Mesothelial cell of epicardium (in vitro differentiated cells): ENCODE results near the gene SLC9A3. TPM values are rescaled to one million over a fixed set of nuclear protein-coding genes. Genes with fewer than 3 reads are reported as not detected.

Experiments used
- DNase-seq, 2 experiments: peaks; one replicate each; pipeline ENCODE4 v3.0.0; 2021; ENCODE audit warnings: low spot score in 2 of 2; ENCODE audit not compliant: unreplicated experiment in 2 of 2
- H3K27ac Mint-ChIP-seq: 2 replicates; pipeline ENCODE4 v1.8.0; 2021; ENCODE audit warnings: mixed read lengths
- H3K27me3 Mint-ChIP-seq: 2 replicates; pipeline ENCODE4 v1.8.0; 2021; ENCODE audit warnings: low read depth, mixed read lengths
- H3K36me3 Mint-ChIP-seq: 2 replicates; pipeline ENCODE4 v1.8.0; 2021; ENCODE audit warnings: mixed read lengths
- H3K4me1 Mint-ChIP-seq: 2 replicates; pipeline ENCODE4 v1.8.0; 2021; ENCODE audit warnings: mixed read lengths
- H3K4me3 Mint-ChIP-seq: 2 replicates; pipeline ENCODE4 v1.8.0; 2021; ENCODE audit warnings: mild to moderate bottlenecking, moderate library complexity, mixed read lengths
- H3K9me3 Mint-ChIP-seq: 2 replicates; pipeline ENCODE4 v1.8.0; 2021; ENCODE audit warnings: mixed read lengths
- total RNA-seq: library from RNA; stranded (reverse); gene quantifications from 3 replicates; pipeline ENCODE4 v1.2.1, GENCODE V29; 2021
- TF ChIP-seq, protein P1 (sequence below): fragments of 200-600 bp; sonication (generic); IDR thresholded peaks from one replicate; pipeline ENCODE4 v1.5.0; 2021; ENCODE audit warnings: antibody characterized with exemption; ENCODE audit not compliant: unreplicated experiment

SLC9A3 gene
- total RNA-seq, 1 donor from 2014 or later = 2.3 TPM

DNA sequence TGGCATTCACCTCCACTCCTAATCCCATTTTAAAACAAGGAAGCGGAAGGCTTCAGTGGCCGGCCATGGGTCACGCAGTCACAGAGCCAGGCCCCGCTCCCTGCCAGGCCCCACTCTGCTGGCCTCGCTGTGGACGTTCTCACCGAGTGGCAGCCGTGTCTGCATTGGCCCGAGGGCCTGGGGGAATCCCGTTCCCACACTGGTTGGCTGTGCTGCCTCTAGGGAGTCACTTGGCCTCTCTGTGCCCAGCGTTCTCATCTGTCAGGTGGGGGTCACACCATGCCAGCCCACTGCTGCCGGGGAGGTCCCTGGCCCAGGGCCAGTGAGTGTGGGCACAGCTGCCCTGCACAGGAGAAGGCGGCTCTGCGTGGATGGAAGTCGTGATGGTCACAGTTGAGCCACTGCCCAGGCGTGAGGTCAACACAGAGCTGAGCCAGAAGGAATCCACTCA lies 13.4 kb upstream of the SLC9A3 start:
- DNase-seq = no peak
- H3K4me3 Mint-ChIP-seq = no peak overlapping the region
- H3K4me1 Mint-ChIP-seq = no peaks in the 10 kb centered on the region
- peaks cover 31% of the 10 kb centered on the region for H3K27me3 Mint-ChIP-seq
- no peak overlapping the region for H3K27ac Mint-ChIP-seq
- no peaks in the 10 kb centered on the region for H3K36me3 Mint-ChIP-seq
- no peaks in the 10 kb centered on the region for H3K9me3 Mint-ChIP-seq
- TF ChIP-seq, protein P1, sequence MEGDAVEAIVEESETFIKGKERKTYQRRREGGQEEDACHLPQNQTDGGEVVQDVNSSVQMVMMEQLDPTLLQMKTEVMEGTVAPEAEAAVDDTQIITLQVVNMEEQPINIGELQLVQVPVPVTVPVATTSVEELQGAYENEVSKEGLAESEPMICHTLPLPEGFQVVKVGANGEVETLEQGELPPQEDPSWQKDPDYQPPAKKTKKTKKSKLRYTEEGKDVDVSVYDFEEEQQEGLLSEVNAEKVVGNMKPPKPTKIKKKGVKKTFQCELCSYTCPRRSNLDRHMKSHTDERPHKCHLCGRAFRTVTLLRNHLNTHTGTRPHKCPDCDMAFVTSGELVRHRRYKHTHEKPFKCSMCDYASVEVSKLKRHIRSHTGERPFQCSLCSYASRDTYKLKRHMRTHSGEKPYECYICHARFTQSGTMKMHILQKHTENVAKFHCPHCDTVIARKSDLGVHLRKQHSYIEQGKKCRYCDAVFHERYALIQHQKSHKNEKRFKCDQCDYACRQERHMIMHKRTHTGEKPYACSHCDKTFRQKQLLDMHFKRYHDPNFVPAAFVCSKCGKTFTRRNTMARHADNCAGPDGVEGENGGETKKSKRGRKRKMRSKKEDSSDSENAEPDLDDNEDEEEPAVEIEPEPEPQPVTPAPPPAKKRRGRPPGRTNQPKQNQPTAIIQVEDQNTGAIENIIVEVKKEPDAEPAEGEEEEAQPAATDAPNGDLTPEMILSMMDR = no peak

DNA sequence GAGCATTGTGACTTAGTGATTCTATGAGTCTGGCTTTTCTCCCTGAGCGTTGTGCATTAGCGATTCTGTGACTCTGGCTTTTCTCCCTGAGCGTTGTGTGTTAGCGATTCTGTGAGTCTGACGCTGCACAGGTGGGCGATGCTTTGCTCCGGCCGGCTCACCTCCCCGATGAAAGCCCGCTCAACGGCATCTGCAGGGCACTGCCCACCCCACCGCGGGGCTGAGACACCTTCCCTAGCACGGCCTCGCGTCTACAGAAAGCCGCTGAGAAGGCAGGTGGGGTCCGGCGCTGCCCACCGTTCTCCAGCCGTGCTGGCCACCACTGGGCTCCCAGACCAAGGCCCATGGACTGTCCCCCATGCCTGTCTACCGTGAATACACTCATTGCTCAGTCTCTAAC lies 12.8 kb upstream of the SLC9A3 start:
- no peak for DNase-seq
- no peak overlapping the region for H3K4me3 Mint-ChIP-seq
- H3K4me1 Mint-ChIP-seq = no peaks in the 10 kb centered on the region

DNA sequence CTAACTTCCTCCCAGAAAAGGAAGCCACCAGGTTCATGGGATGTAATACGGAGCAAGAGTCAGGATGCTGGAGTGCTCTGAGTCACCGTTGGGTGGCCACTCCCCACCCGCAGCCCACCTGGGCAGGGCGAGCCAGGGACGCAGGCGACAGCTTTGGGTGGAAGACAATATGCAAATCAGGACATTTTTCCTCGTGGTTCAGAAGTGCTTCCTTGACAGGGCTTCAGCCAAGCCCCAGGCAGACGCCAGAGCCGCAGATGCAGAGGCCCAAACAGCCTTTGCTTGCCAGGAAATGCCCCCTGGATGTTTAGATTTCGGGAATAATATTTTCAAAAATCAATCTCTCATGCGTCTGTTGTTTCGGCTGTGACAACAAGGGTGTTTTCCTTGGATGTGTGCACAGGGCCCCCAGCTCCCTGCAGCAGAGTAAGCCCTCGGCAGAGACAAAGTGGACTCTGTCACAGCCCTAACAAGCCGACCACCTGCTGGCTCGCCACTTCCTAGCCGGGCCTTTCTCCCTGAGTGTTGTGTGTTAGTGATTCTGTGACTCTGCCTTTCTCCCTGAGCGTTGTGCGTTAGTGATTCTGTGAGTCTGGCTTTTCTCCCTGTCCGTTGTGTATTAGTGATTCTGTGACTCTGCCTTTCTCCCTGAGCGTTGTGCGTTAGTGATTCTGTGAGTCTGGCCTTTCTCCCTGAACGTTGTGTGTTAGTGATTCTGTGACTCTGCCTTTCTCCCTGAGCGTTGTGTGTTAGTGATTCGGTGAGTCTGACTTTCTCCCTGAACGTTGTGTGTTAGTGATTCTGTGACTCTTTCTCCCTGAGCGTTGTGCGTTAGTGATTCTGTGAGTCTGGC lies 11.8 kb upstream of the SLC9A3 start:
- TF ChIP-seq, protein P1 = no peak
- DNase-seq = no peak
- H3K27me3 Mint-ChIP-seq = peaks cover 38% of the 10 kb centered on the region
- H3K4me3 Mint-ChIP-seq = no peak overlapping the region
- H3K27ac Mint-ChIP-seq = no peak overlapping the region
- H3K4me1 Mint-ChIP-seq = no peaks in the 10 kb centered on the region
- no peaks in the 10 kb centered on the region for H3K9me3 Mint-ChIP-seq
- no peaks in the 10 kb centered on the region for H3K36me3 Mint-ChIP-seq

More for the DNA sequence above, 12.8 kb upstream of the SLC9A3 start:
- peaks cover 30% of the 10 kb centered on the region for H3K27me3 Mint-ChIP-seq
- no peaks in the 10 kb centered on the region for H3K36me3 Mint-ChIP-seq
- TF ChIP-seq, protein P1 = no peak
- no peak overlapping the region for H3K27ac Mint-ChIP-seq
- H3K9me3 Mint-ChIP-seq = no peaks in the 10 kb centered on the region

DNA sequence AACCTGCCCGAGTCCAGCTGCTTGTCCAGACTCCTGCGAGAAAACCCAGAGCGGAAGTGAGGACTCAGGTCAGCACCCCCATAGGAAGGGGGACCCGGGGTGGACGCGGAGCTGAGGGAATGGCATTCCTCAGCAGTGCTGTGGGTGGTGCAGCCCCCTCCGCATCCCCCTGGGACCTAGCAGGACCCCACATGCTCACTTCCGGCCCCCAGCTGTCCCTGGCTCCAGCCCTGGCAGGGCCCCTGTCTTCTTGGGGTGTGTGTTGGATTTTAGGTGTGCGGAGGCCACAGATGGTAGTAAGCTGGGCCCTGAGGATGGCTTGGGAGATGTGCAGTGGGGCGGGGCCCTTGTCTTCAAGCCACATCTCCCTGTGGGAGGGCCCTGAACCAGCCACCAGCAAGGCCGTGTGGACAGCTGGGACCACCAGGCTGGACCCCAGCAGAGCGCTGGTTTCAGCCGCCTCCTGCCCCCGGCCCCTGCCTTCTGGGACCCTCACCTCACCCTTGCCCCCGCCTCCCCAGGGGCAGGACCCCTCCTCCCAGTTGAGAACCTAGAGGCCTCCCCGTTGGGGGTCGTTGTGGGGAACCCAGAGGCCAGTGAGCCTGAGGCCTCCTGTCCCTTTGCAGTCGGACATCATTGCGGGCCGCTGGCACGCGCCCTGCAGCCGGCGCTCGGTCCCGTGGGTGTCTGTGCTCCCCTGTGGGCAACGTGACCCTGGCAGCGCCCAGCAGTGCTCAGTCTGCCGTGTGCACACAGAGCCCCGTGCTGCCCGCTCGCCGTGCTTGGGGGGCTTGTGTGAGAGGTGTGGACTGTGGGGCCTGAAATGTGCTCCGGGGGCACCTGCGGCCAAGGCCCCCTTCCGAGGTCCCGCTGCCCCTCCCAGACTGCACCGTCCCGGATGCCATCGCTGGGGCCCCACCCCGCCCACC lies 10.8 kb upstream of the SLC9A3 start:
- TF ChIP-seq, protein P1 = no peak
- no peak for DNase-seq
- Mint-ChIP-seq H3K36me3 (no peaks in the 10 kb centered on the region), H3K9me3 (no peaks in the 10 kb centered on the region), H3K4me1 (no peaks in the 10 kb centered on the region), H3K4me3 (no peak overlapping the region), H3K27ac (no peak overlapping the region), H3K27me3 (peaks cover 42% of the 10 kb centered on the region)

GRCh38 chr5:533955-534742 lies 9.9 kb upstream of the SLC9A3 start:
- H3K27ac Mint-ChIP-seq = no peak overlapping the region
- peaks cover 51% of the 10 kb centered on the region for H3K27me3 Mint-ChIP-seq
- no peak for DNase-seq
- no peaks in the 10 kb centered on the region for H3K4me1 Mint-ChIP-seq
- no peaks in the 10 kb centered on the region for H3K36me3 Mint-ChIP-seq
- TF ChIP-seq, protein P1 = no peak
- no peaks in the 10 kb centered on the region for H3K9me3 Mint-ChIP-seq
- no peak overlapping the region for H3K4me3 Mint-ChIP-seq
